Kidney (tissue), 14 donors: ENCODE data around the gene RAB3D. TPM values are rescaled to one million over a fixed set of nuclear protein-coding genes. Genes with fewer than 3 reads are reported as not detected.
A peak's percentile ranks its signal among the peaks of the same experiment; 100 is the strongest.

Source experiments
- DNase-seq, 5 donors: peaks; one replicate each; pipeline ENCODE4 v3.0.0-alpha.2; 2013 to 2020
- FAIRE-seq: peaks from 2 replicates; lab custom pipeline; 2012; peaks lifted over from hg19 to GRCh38; lab: Jason Lieb, UNC
- H3K27ac ChIP-seq, 2 donors: one replicate each; pipeline ENCODE4 v1.7.0; 2013; ENCODE audit warnings: low read depth in 2 of 2, low read length in 2 of 2, inconsistent platforms in 1 of 2
- H3K27me3 ChIP-seq: one replicate; pipeline ENCODE4 v1.7.1; 2013; ENCODE audit warnings: low read length, inconsistent platforms; ENCODE audit not compliant: control insufficient read depth, insufficient read depth
- H3K36me3 ChIP-seq, 3 donors: one replicate each; pipeline versions ENCODE4 v1.7.0 to v1.7.1; 2013; ENCODE audit warnings: low read length in 3 of 3, control low read depth in 1 of 3, inconsistent platforms in 1 of 3; ENCODE audit not compliant: insufficient read depth in 3 of 3, control insufficient read depth in 2 of 3
- H3K4me1 ChIP-seq, 3 donors: one replicate each; pipeline versions ENCODE4 v1.7.0 to v1.7.1; 2013; ENCODE audit warnings: low read length in 3 of 3, inconsistent platforms in 1 of 3, low read depth in 1 of 3; ENCODE audit not compliant: control insufficient read depth in 2 of 3, insufficient read depth in 2 of 3
- H3K4me3 ChIP-seq, 3 donors: one replicate each; pipeline versions ENCODE4 v1.7.0 to v1.8.1; 2013; ENCODE audit warnings: low read length in 3 of 3, control low read depth in 1 of 3, inconsistent platforms in 1 of 3
- H3K9ac ChIP-seq, 3 donors: one replicate each; pipeline versions ENCODE4 v1.7.0 to v1.7.1; 2013; ENCODE audit warnings: low read length in 3 of 3, control low read depth in 1 of 3, inconsistent platforms in 1 of 3
- H3K9me3 ChIP-seq, 3 donors: one replicate each; pipeline versions ENCODE4 v1.7.0 to v1.7.1; 2013; ENCODE audit warnings: low read length in 3 of 3, control low read depth in 1 of 3, inconsistent platforms in 1 of 3; ENCODE audit not compliant: control insufficient read depth in 2 of 3, insufficient read depth in 1 of 3
- CTCF ChIP-seq: IDR thresholded peaks from 3 replicates; pipeline ENCODE4 v1.5.1; 2012; ENCODE audit warnings: mild to moderate bottlenecking, moderate library complexity, borderline replicate concordance; ENCODE audit not compliant: insufficient read depth; ENCODE audit errors: extremely low read depth
- intact Hi-C: fragments of 100-400 bp; cut with DNase I; formaldehyde crosslinking; loops from one replicate; pipeline ENCODE4 v1.11.1; 2022
- polyA plus RNA-seq: library from polyadenylated mRNA; stranded (reverse); fragments of 350-450 nt; fragmentation: Illumina TruSeq; extraction: RNeasy Lipid Tissue Mini Kit (QIAGEN cat#74804); gene quantifications from one replicate; pipeline ENCODE4 v1.2.3, GENCODE V29; 2014; ENCODE audit warnings: low read depth, low replicate concordance; ENCODE audit not compliant: insufficient read depth
- total RNA-seq: library from RNA; stranded (reverse); fragmentation: NEBNext Ultra II Directional; extraction: Animal tissue kit (Norgen Biotek cat#: 25700); gene quantifications from one replicate; pipeline ENCODE4 v1.2.1, GENCODE V29; 2021
- donor health status: control.
- donor health status: control.
- donor health status: control.
- donor health status: control.
- donor health status: control.
- donor health status: DM: yes; HTN: yes; CAD: no.
- donor health status: Normal renal cell carcinoma (clear cell type).

Gene RAB3D
- total and polyA plus RNA-seq, 2 donors from 2014 or later: 8.3 to 80.4 TPM

GRCh38 chr19:11324748-11325389, 14.6 kb downstream of the RAB3D start:
- FAIRE-seq: no peak

GRCh38 chr19:11324079-11324661, 15.3 kb downstream of the RAB3D start:
- H3K27ac ChIP-seq: peak overlapping the region; percentile 71 to 85
- H3K36me3 ChIP-seq: no peaks in the 10 kb centered on the region
- peak overlapping the region in 1 of 3 donors; percentile 34 for H3K9ac ChIP-seq
- H3K4me1 ChIP-seq: peaks cover 4 to 14% (median 8%) of the 10 kb centered on the region in 3 donors
- no peak for TF ChIP-seq CTCF
- no peaks in the 10 kb centered on the region for H3K9me3 ChIP-seq
- H3K27me3 ChIP-seq: no peaks in the 10 kb centered on the region
- peak; percentile 65 to 93 (median 87) for DNase-seq
- intact Hi-C loops: no loop called here
- H3K4me3 ChIP-seq: no peak overlapping the region
- FAIRE-seq: no peak

More at GRCh38 chr19:11324748-11325389, 14.6 kb downstream of the RAB3D start:
- no peaks in the 10 kb centered on the region for H3K9me3 ChIP-seq
- peak overlapping the region in 1 of 2 donors; percentile 85 for H3K27ac ChIP-seq
- DNase-seq: peak in 1 of 5 donors; percentile 8
- peaks cover 0 to under 1% (median 0%) of the 10 kb centered on the region in 3 donors for H3K36me3 ChIP-seq
- TF ChIP-seq CTCF: no peak
- no peaks in the 10 kb centered on the region for H3K27me3 ChIP-seq
- no peak overlapping the region for H3K9ac ChIP-seq
- H3K4me1 ChIP-seq: peaks cover 4 to 14% (median 8%) of the 10 kb centered on the region in 3 donors
- H3K4me3 ChIP-seq: no peak overlapping the region
- intact Hi-C loops: no loop called here

DNA sequence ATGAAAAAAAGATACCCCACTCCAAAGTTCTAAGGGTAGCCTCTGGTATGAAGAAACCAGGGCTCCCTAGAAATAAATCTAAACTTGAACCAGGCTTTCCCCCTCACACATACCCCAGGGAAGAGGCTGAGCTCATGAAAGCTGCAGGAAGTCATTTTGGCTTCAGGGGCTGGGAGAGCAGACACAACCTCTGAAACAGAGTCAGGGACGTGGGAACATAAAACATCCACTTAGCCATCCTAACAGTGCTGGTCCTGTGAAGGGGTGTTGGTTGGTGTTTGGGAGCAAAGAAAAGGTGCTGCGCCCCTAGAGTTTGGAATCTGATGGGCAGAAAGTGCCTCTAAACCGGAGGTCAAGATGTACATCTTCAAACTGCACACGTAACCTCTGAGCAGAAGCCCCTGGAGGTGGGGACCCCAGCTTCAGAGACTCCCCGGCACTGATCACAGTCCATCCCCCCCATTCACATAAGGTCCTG, 15.8 kb downstream of the RAB3D start:
- H3K9ac ChIP-seq: peak overlapping the region in 1 of 3 donors; percentile 34
- peak overlapping the region; percentile 71 to 85 for H3K27ac ChIP-seq
- no peaks in the 10 kb centered on the region for H3K36me3 ChIP-seq
- intact Hi-C loops: no loop called here
- no peaks in the 10 kb centered on the region for H3K9me3 ChIP-seq
- no peak overlapping the region for H3K4me3 ChIP-seq
- no peaks in the 10 kb centered on the region for H3K27me3 ChIP-seq
- no peak for TF ChIP-seq CTCF
- peak in 1 of 5 donors; percentile 10 for DNase-seq
- H3K4me1 ChIP-seq: peaks cover 4 to 14% (median 8%) of the 10 kb centered on the region in 3 donors
- FAIRE-seq: no peak
